Trophoblast cell (in vitro differentiated cells and primary cell): ENCODE data around the gene ASB18.
A peak's percentile ranks its signal among the peaks of the same experiment; 100 is the strongest.

Source experiments
- DNase-seq, 2 donors: peaks; one replicate each; pipeline ENCODE4 v3.0.0-alpha.2; 2016
- H2AFZ ChIP-seq: 2 replicates; pipeline ENCODE4 v1.6.1; 2013; ENCODE audit warnings: low read length, moderate library complexity, mild to moderate bottlenecking; ENCODE audit not compliant: insufficient read depth, poor library complexity
- H2AK5ac ChIP-seq: 2 replicates; pipeline ENCODE4 v1.6.1; 2013; ENCODE audit warnings: mild to moderate bottlenecking, low read length
- H2BK120ac ChIP-seq: 2 replicates; pipeline ENCODE4 v1.6.1; 2013; ENCODE audit warnings: low read length, mild to moderate bottlenecking, moderate library complexity; ENCODE audit not compliant: insufficient read depth, poor library complexity
- H2BK12ac ChIP-seq: 2 replicates; pipeline ENCODE4 v1.6.1; 2013; ENCODE audit warnings: mild to moderate bottlenecking, low read length, moderate library complexity
- H2BK5ac ChIP-seq: 2 replicates; pipeline ENCODE4 v1.6.1; 2013; ENCODE audit warnings: low read length, low read depth, moderate library complexity, mild to moderate bottlenecking; ENCODE audit not compliant: poor library complexity
- H3K14ac ChIP-seq: 2 replicates; pipeline ENCODE4 v1.6.1; 2013; ENCODE audit warnings: mild to moderate bottlenecking, low read length
- H3K18ac ChIP-seq: 2 replicates; pipeline ENCODE4 v1.6.1; 2013; ENCODE audit warnings: mild to moderate bottlenecking, low read length
- H3K23ac ChIP-seq: 2 replicates; pipeline ENCODE4 v1.6.1; 2013; ENCODE audit warnings: low read length
- H3K27ac ChIP-seq: 2 replicates; pipeline ENCODE4 v1.5.1; 2013; ENCODE audit warnings: low read depth, mild to moderate bottlenecking, inconsistent platforms, low read length, moderate library complexity
- H3K27me3 ChIP-seq: 2 replicates; pipeline ENCODE4 v1.6.1; 2013; ENCODE audit warnings: inconsistent platforms, mild to moderate bottlenecking, low read length, moderate library complexity; ENCODE audit not compliant: insufficient read depth
- H3K36me3 ChIP-seq, 2 experiments: 1 replicate in 1 of 2; 2 replicates in 1 of 2; pipeline ENCODE4 v1.6.1; 2013; ENCODE audit warnings: low read length in 2 of 2, mild to moderate bottlenecking in 2 of 2, moderate library complexity in 1 of 2; ENCODE audit not compliant: insufficient read depth in 2 of 2, control insufficient read depth in 1 of 2
- H3K4ac ChIP-seq: 2 replicates; pipeline ENCODE4 v1.6.1; 2013; ENCODE audit warnings: low read depth, mild to moderate bottlenecking, low read length, moderate library complexity
- H3K4me1 ChIP-seq, 2 experiments: 1 replicate in 1 of 2; 2 replicates in 1 of 2; pipeline ENCODE4 v1.6.1; 2013; ENCODE audit warnings: low read length in 2 of 2, mild to moderate bottlenecking in 2 of 2, moderate library complexity in 1 of 2; ENCODE audit not compliant: insufficient read depth in 2 of 2, control insufficient read depth in 1 of 2
- H3K4me2 ChIP-seq: 2 replicates; pipeline ENCODE4 v1.6.1; 2013; ENCODE audit warnings: inconsistent platforms, mild to moderate bottlenecking, low read length, moderate library complexity
- H3K4me3 ChIP-seq: 2 replicates; pipeline ENCODE4 v1.5.1; 2013; ENCODE audit warnings: mild to moderate bottlenecking, low read depth, low read length, inconsistent platforms
- H3K79me1 ChIP-seq: one replicate; pipeline ENCODE4 v1.6.1; 2013; ENCODE audit warnings: low read length
- H3K79me2 ChIP-seq: 2 replicates; pipeline ENCODE4 v1.6.1; 2013; ENCODE audit warnings: low read length, mild to moderate bottlenecking; ENCODE audit not compliant: control insufficient read depth, insufficient read depth, poor library complexity
- H3K9ac ChIP-seq: 2 replicates; pipeline ENCODE4 v1.6.1; 2013; ENCODE audit warnings: mild to moderate bottlenecking, low read length
- H3K9me3 ChIP-seq: 2 replicates; pipeline ENCODE4 v1.6.1; 2013; ENCODE audit warnings: low read depth, mild to moderate bottlenecking, control low read depth, inconsistent platforms, low read length; ENCODE audit not compliant: insufficient read depth
- H4K12ac ChIP-seq: 2 replicates; pipeline ENCODE4 v1.6.1; 2013; ENCODE audit warnings: low read depth, mild to moderate bottlenecking, low read length, moderate library complexity
- H4K8ac ChIP-seq: 2 replicates; pipeline ENCODE4 v1.6.1; 2013; ENCODE audit warnings: low read depth, mild to moderate bottlenecking, low read length, moderate library complexity
- H4K91ac ChIP-seq: one replicate; pipeline ENCODE4 v1.6.1; 2013; ENCODE audit warnings: low read depth, mild to moderate bottlenecking, low read length, moderate library complexity
- WGBS: extraction: QIAGEN DNeasy Blood & Tissue Kit; methylation state at CpG from one replicate; pipeline ENCODE4 v1.1.7; 2013; ENCODE audit warnings: missing lambda C conversion rate; ENCODE audit not compliant: insufficient read length, insufficient coverage; ENCODE audit errors: extremely low coverage; 5-methylcytosine and 5-hydroxymethylcytosine counted together

The ASB18 gene

DNA sequence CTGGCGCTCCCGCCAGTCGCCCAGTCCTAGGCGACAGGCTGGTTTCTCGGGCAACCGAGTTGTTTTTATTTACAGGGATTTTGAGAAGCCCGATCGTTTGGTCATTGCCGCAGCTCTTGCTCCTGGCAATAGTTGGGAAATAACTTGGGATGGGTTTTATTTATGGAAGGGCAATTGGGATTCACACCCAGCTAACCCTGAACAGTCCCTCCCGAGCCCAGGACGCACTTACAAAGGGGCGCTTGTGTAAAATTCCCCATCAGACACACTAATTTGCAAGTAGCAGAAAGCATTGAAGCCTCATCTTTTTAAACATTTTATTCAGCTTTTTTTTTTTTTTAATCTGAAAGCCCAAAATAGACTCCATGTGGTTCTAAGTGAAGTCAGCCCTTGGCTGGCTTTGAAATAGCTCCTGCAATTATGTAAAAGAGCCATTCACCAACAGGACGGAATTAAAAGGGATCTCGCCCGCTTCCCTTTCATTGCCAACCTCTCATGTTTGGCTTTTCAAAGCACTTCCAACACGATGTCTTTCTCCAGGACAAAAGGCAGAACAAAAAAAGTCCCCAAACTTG is 92.4 kb downstream of the ASB18 start:
- Histone ChIP-seq H3K79me1 (no peaks in the 10 kb centered on the region), H2BK120ac (no peak overlapping the region), H3K9me3 (peaks cover 3% of the 10 kb centered on the region), H2BK5ac (no peak overlapping the region), H3K14ac (no peak overlapping the region), H3K9ac (no peak overlapping the region), H3K79me2 (no peaks in the 10 kb centered on the region), H4K12ac (no peak overlapping the region), H3K27ac (no peak overlapping the region), H4K8ac (no peak overlapping the region), H3K4me1 (peaks cover 28 to 38% of the 10 kb centered on the region in 2 experiments), H2AFZ (no peak overlapping the region), H3K18ac (no peak overlapping the region), H2BK12ac (no peak overlapping the region), H3K4me2 (peak overlapping the region; percentile 32), H3K23ac (no peak overlapping the region), H4K91ac (no peak overlapping the region), H3K4me3 (no peak overlapping the region), H3K36me3 (no peaks in the 10 kb centered on the region), H2AK5ac (no peak overlapping the region), H3K27me3 (peaks cover 70% of the 10 kb centered on the region), H3K4ac (no peak overlapping the region)
- no CpG with 5 or more reads among the region's 16 CpGs for WGBS
- no peak for DNase-seq

DNA sequence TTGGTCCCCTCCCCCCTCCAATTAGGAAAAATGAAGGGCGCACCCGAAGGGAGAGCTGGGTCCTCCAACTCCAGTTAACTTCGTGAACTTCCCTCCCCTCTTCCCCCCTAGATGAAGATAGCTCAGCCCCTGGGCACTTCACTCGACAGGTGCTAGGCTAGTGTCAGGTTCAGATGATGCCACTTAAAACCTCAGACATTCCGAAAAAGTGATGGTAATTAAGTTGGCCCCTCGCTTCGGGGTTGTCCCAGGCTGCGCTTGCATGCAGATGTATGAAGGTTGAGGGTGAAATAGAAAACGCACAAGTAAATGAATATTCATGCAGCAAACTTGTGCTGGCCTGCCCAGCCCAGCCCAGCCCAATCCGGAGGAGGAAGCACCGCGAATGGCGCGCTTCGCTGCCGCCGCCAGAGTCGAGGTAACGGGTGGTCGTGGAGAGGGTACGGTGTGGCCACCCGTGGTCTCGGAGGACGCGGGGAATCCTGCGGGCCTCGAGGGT is 93.0 kb downstream of the ASB18 start:
- no peak overlapping the region for H3K4me3 ChIP-seq
- no peak overlapping the region for H3K4ac ChIP-seq
- H3K18ac ChIP-seq, result no peak overlapping the region
- no peak overlapping the region for H2AK5ac ChIP-seq
- H3K4me1 ChIP-seq, result peaks cover 28 to 38% of the 10 kb centered on the region in 2 experiments
- H3K23ac ChIP-seq, result no peak overlapping the region
- no peak overlapping the region for H2BK120ac ChIP-seq
- peak overlapping the region; percentile 32 for H3K4me2 ChIP-seq
- no peak overlapping the region for H4K8ac ChIP-seq
- H3K79me1 ChIP-seq, result no peaks in the 10 kb centered on the region
- no peaks in the 10 kb centered on the region for H3K36me3 ChIP-seq
- H2AFZ ChIP-seq, result no peak overlapping the region
- no peak overlapping the region for H3K9ac ChIP-seq
- no peak overlapping the region for H2BK12ac ChIP-seq
- no peaks in the 10 kb centered on the region for H3K79me2 ChIP-seq
- WGBS, result no CpG with 5 or more reads among the region's 27 CpGs
- H4K12ac ChIP-seq, result no peak overlapping the region
- H3K27ac ChIP-seq, result no peak overlapping the region
- H3K14ac ChIP-seq, result no peak overlapping the region
- peaks cover 76% of the 10 kb centered on the region for H3K27me3 ChIP-seq
- DNase-seq, result no peak
- H3K9me3 ChIP-seq, result peaks cover 3% of the 10 kb centered on the region
- H4K91ac ChIP-seq, result no peak overlapping the region
- H2BK5ac ChIP-seq, result no peak overlapping the region

DNA sequence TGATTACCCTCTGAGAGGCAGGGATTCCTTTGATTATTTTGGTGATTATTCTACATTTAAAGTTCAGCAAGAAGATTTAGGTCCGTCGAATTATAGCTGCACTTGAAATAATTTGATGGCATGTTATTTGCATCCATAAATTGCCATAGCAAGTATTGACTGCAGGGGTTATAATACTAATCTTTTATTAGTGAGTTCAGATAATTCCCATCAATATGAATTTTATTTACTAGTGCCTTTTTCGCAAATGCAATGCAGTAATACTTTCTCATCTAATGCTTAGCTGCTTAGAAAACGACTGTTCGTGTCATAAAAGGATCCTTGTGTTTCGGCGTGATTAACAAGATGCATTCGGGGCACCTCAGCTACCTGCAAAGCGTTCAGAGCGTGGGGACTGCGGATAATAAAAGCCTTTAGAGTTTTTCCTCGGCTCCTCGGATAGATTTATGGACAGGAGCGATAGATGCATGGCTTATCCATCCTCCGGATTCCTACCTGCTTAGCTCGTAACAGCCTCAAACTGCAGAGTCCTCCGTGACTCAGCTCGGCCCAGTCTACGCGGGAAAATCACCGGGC is 93.5 kb downstream of the ASB18 start:
- Histone ChIP-seq H3K4me1 (peaks cover 28 to 38% of the 10 kb centered on the region in 2 experiments), H3K27me3 (peaks cover 81% of the 10 kb centered on the region), H3K14ac (no peak overlapping the region), H4K91ac (no peak overlapping the region), H3K27ac (no peak overlapping the region), H3K4me2 (no peak overlapping the region), H3K36me3 (no peaks in the 10 kb centered on the region), H3K79me1 (no peaks in the 10 kb centered on the region), H2AFZ (no peak overlapping the region), H3K4me3 (no peak overlapping the region), H3K9me3 (peaks cover 6% of the 10 kb centered on the region), H4K8ac (no peak overlapping the region), H2BK120ac (no peak overlapping the region), H3K9ac (no peak overlapping the region), H2BK12ac (no peak overlapping the region), H3K23ac (no peak overlapping the region), H2AK5ac (no peak overlapping the region), H4K12ac (no peak overlapping the region), H2BK5ac (no peak overlapping the region), H3K18ac (no peak overlapping the region), H3K4ac (no peak overlapping the region), H3K79me2 (no peaks in the 10 kb centered on the region)
- no peak for DNase-seq
- WGBS, result no CpG with 5 or more reads among the region's 21 CpGs

DNA sequence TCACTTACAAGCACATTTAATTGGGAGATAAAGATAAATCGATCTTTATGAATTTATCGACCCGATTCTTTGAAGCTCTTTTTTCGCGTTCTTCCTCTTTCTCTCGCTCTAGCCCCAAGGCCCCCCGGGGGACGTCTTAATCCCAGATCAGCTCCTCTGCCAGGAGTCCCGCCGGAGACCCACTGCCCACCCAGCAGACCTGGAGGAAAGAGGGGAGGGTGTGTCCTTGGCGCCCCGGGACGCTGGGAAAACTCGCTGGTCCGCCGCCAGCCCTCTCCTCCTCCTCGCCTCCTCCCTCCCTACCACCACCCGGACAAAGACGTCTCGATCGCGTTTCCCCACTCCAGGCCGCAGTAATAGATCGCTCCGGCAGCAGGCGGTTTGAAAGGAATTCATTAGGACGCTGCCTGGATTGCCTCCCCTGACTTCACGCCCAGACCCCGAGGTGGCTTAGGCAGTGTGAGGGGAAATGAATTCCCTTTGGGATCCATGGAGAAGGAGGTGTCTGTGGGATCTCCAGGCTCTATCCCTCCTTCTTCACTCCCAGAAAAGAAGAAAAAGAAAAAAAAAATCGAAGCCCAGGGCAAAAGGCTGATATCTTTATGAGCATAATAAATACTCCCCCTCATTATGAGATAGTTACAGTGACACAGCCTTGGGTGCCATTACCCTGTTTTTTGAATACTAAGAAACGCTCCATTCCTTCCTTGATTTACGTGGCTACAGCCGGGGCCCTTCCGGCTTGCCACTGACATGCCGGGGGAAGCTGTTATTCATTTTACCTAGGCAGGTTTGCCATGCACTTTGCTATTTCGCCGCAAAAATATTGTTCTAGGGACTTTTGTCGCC is 94.2 kb downstream of the ASB18 start:
- H3K23ac ChIP-seq, result no peak overlapping the region
- H2AK5ac ChIP-seq, result no peak overlapping the region
- H4K8ac ChIP-seq, result no peak overlapping the region
- no peaks in the 10 kb centered on the region for H3K79me2 ChIP-seq
- H3K36me3 ChIP-seq, result no peaks in the 10 kb centered on the region
- no peaks in the 10 kb centered on the region for H3K79me1 ChIP-seq
- H3K18ac ChIP-seq, result no peak overlapping the region
- WGBS, result no CpG with 5 or more reads among the region's 38 CpGs
- H4K12ac ChIP-seq, result no peak overlapping the region
- H2AFZ ChIP-seq, result no peak overlapping the region
- no peak overlapping the region for H2BK12ac ChIP-seq
- H3K4me3 ChIP-seq, result no peak overlapping the region
- H2BK120ac ChIP-seq, result no peak overlapping the region
- H3K27me3 ChIP-seq, result peaks cover 88% of the 10 kb centered on the region
- peaks cover 28 to 34% of the 10 kb centered on the region in 2 experiments for H3K4me1 ChIP-seq
- H3K4me2 ChIP-seq, result peak overlapping the region; percentile 1
- no peak overlapping the region for H4K91ac ChIP-seq
- peaks cover 6% of the 10 kb centered on the region for H3K9me3 ChIP-seq
- no peak overlapping the region for H3K14ac ChIP-seq
- no peak overlapping the region for H3K27ac ChIP-seq
- H3K4ac ChIP-seq, result no peak overlapping the region
- H3K9ac ChIP-seq, result no peak overlapping the region
- DNase-seq, result no peak
- H2BK5ac ChIP-seq, result no peak overlapping the region
